ENCODE results near the gene C2orf66. TPM values are rescaled to one million over a fixed set of nuclear protein-coding genes. Genes with fewer than 3 reads are reported as not detected.

The C2orf66 gene
- total and polyA plus RNA-seq, 11 donors: 0.11 to 0.16 TPM; not detected in 9

- no peak overlapping the region for H3K4me3 ChIP-seq
- no peak overlapping the region for H3K27ac ChIP-seq
- intact Hi-C loops (cut with DNase I): no loop called here
- no peaks in the 10 kb centered on the region for H3K4me1 ChIP-seq
- peaks cover 0 to 4% (median 0%) of the 10 kb centered on the region in 12 donors for H3K9me3 ChIP-seq
- TF ChIP-seq, protein P1, sequence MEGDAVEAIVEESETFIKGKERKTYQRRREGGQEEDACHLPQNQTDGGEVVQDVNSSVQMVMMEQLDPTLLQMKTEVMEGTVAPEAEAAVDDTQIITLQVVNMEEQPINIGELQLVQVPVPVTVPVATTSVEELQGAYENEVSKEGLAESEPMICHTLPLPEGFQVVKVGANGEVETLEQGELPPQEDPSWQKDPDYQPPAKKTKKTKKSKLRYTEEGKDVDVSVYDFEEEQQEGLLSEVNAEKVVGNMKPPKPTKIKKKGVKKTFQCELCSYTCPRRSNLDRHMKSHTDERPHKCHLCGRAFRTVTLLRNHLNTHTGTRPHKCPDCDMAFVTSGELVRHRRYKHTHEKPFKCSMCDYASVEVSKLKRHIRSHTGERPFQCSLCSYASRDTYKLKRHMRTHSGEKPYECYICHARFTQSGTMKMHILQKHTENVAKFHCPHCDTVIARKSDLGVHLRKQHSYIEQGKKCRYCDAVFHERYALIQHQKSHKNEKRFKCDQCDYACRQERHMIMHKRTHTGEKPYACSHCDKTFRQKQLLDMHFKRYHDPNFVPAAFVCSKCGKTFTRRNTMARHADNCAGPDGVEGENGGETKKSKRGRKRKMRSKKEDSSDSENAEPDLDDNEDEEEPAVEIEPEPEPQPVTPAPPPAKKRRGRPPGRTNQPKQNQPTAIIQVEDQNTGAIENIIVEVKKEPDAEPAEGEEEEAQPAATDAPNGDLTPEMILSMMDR (IDR thresholded peaks at IDR 0.05): no peak
- no peak for TF ChIP-seq POLR2A (IDR thresholded peaks at IDR 0.05)
- peak in 1 of 4 donors; percentile 43 for ATAC-seq
- H3K36me3 ChIP-seq: no peaks in the 10 kb centered on the region
- H3K27me3 ChIP-seq: no peaks in the 10 kb centered on the region
- no peak for DNase-seq
Measured at GRCh38 chr2:196823750-196824522, 14.8 kb upstream of the C2orf66 start.

DNA sequence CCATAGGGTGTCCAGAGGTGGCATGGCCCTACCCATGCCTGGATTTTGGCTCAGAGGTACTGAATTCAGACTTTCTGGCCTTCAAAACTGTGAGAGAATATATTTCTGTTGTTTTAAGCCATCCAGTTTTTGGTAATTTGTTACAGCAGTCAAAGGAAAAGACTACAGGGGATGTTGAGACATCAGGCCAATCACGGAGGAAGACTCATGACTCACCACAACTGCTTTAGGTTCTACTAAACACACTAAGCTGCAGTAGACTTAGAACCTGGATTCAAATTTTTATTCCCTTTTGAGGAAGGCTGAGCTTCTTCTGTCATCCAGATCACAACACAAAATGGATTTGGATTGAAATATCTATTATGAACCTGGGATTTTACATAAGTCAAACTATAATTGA is 12.0 kb upstream of the C2orf66 start:
- Histone ChIP-seq H3K9me3 (peaks cover 0 to 11% (median 0%) of the 10 kb centered on the region in 12 donors), H3K27ac (no peak overlapping the region), H3K36me3 (no peaks in the 10 kb centered on the region), H3K27me3 (no peaks in the 10 kb centered on the region), H3K4me1 (no peaks in the 10 kb centered on the region), H3K4me3 (no peak overlapping the region)
- no peak for ATAC-seq
- intact Hi-C loops (cut with DNase I): no loop called here
- TF ChIP-seq, protein P1 (IDR thresholded peaks at IDR 0.05): no peak
- no peak for TF ChIP-seq POLR2A (IDR thresholded peaks at IDR 0.05)
- no peak for DNase-seq
- WGBS, 4 donors: 86 to 96% (median 88%) methylated on average over 1 of the region's 1 CpG

- Histone ChIP-seq H3K9me3 (no peaks in the 10 kb centered on the region), H3K27ac (no peak overlapping the region), H3K4me3 (no peak overlapping the region), H3K27me3 (no peaks in the 10 kb centered on the region), H3K4me1 (no peaks in the 10 kb centered on the region), H3K36me3 (no peaks in the 10 kb centered on the region)
- DNase-seq (no peak), ATAC-seq (no peak)
- TF ChIP-seq, protein P1 (IDR thresholded peaks at IDR 0.05): no peak
- no peak for TF ChIP-seq POLR2A (IDR thresholded peaks at IDR 0.05)
- intact Hi-C loops (cut with DNase I): no loop called here
- WGBS, 4 donors: 18 to 31% (median 20%) methylated on average over 2 of the region's 2 CpGs
Measured at GRCh38 chr2:196808083-196808665, 981 bp downstream of the C2orf66 start.

DNA sequence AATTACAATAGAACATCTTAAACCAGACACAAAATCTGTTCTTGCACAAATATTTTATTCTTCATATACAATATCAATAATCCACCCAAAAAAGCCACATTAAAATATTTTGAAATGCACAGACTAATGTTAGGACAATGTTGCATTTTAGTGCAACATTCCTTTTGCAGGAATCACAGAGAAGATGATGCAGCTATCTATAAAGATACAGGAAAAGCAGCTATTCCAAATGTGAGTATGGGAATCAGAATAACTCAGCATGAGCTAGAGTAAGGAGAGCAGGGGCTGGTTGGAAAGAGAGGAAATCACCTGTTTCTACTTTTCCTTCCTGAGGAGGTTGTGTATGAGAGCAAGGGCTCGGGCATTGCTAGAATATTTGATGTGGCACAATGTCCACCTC is 4.8 kb downstream of the C2orf66 start:
- Histone ChIP-seq H3K27ac (no peak overlapping the region), H3K36me3 (no peaks in the 10 kb centered on the region), H3K4me1 (peaks cover 0 to 8% (median 0%) of the 10 kb centered on the region in 12 donors), H3K4me3 (no peak overlapping the region), H3K27me3 (no peaks in the 10 kb centered on the region), H3K9me3 (no peaks in the 10 kb centered on the region)
- WGBS, 4 donors: 36 to 48% (median 45%) methylated on average over 1 of the region's 1 CpG
- no peak for TF ChIP-seq POLR2A (IDR thresholded peaks at IDR 0.05)
- intact Hi-C loops (cut with DNase I): no loop called here
- DNase-seq (no peak), ATAC-seq (no peak)
